HG02840 (cell line): Measurements from ENCODE around the gene ACP6.
"Not testable (repeated sequence)": the region's sequence is repeated elsewhere in the genome, so short reads cannot be mapped to it uniquely, and the experiment has no call there.

ENCODE experiments used
- ATAC-seq: cut with Tn5 transposase; IDR thresholded peaks from one replicate; pipeline ENCODE4 v1.9.1; 2021; ENCODE audit warnings: mild to moderate bottlenecking, moderate library complexity, moderate number of reproducible peaks; ENCODE audit not compliant: unreplicated experiment, low FRiP score

ACP6 gene

DNA sequence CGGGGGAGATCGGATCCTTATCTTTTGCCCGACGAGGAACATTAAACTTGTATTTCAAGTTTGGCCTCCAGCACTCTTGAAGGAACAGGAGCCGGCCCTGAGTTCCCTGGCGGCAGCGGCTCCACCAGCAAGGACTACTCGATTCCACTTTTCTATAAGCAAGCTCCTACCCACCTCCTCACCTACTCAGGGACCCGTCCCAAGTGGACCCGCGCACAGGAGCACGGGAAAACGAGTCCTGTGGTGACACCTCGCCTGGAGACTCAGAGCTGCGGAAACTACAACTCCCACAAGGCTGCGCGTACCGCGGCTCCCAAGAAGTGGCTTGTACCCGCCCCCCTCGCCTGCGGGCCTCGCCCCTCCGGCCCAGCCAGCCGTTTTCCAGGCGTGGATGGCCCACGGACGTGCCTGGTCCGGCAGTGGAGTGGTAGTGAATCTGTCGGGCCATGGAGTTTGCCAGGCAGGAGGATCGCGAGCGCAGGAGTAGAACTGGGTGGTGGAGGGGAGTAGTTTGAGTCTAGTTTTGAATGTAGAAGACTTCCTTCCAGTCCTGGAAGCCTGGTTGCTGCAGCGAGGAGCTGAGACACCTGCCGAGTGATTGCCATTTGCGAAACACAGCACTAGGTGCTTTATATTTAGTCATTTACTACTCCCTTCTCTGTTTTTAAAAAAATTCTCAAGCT lies at the start of gene ACP6:
Gene ACP6 (minus strand): TSS at position 206 of the 683 bp plus-strand sequence. CDS start 476 bp downstream, outside the sequence.
- peak; percentile 90 for ATAC-seq

DNA sequence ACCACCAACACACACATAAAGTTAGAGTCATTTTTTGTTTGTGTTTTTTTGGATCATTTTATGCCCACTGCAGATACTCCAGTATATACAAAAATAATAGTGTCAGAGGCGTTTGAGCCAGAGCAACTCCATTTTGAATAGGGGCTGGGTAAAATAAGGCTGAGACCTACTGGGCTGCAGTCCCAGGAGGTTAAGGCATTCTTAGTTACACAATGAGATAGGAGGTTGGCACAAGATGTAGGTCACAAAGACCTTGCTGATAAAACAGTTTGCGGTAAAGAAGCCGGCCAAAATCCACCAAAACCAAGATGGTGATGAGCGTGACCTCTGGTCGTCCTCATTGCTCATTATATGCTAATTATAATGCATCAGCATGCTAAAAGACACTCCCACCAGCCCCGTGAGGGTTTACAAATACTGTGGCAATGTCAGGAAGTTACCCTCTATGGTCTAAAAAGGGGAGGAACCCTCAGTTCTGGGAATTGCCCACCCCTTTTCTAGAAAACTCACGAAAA lies 49.4 kb upstream of the ACP6 start:
- no peak for ATAC-seq

DNA sequence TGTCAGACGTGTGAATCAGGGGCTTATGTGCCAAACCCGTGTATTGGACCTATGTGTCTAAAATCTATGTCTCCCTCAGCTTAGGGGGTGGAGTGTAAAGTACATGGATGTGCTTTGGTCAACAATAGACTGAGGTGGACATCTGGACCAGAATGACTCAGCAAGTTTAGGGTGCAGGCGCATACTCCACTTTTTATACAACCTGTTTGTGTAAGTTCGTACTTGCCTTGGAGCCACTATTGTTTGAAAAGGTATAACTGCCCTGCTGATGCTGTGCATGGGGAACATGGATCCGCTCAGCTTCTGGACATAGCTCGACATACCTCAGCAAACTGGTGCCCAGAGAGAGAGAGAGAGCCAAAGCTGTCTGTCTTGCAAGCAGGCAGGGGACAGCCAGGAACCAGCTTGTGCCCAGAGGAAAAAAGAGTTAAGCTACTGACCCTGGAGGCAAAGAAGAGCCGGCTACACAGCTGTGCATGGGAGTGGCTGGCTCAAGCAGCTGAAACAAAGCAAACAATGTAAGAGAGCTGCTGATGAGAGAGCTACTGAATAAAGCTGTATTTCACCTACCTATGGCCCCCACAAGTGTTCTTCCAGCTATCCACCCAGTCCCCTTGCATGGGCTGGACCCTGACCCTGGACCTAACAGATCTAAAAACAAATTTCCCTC lies 48.8 kb upstream of the ACP6 start:
- ATAC-seq: no peak

DNA sequence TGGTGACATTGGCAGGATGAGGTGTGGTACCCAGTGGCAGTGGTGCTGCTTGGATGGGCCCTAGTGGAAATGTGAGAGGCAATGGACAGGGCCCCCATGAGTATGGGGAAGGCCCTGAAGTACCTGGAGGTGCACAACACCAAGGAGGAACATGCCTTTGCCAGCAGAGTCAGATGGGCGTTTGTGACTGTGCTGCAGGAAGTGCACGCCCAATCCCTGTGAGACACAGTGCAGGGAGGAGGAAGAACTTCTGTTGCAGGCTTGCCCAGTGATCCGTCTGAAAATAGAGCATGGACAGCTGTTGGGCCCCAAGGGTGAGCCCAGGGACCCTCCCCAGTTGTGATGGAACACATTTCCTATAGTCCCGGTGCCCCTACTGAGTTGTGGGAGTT lies 47.4 kb upstream of the ACP6 start:
- no peak for ATAC-seq

DNA sequence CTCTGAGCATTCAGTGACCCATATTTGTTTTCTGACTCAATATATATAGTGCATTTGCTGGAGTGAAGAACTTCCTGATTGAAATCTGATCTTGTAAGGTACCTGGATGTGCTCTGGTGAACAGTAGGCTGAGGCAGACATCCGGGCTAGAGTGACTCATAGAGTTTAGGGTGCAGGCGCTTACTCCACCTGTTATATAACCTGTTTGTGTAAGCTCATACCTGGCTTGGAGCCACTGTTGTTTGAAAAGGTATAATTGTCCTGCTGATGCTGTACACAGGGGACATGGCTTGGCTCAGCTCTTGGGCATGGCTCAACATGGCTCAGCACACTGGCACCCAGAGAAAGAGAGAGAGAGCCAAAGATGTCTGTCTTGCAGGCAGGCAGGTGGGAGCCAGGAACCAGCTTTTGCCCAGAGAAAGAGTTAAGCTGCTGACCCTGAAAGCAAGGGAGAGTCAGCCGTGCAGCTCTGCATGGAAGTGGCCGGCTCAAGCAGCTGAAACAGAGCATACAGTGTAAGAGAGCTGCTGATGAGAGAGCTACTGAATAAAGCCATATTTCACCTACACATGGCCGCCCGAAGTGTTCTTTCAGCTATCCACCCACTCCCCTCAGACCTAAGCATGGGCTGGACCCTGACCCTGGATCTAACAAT lies 46.9 kb upstream of the ACP6 start:
- ATAC-seq: no peak

DNA sequence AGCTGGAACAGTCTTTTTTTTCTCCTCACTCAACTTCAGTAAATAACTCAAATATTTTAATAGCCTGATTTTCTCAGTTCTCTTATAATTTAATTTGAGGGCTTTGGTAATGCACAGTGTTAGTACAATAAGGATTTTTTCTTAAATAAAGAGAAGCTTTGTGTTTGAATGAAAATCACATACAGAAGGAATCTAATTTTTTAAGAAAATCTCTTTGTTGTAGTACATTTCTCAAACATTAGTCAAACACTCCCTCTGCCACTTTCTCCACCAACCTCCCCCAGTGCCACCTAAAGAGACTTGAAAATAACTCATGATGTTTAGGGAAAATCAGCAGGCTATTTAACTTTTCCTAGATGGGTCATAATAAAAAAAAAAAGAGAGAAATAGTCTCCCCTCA lies 42.3 kb upstream of the ACP6 start:
- no peak for ATAC-seq

DNA sequence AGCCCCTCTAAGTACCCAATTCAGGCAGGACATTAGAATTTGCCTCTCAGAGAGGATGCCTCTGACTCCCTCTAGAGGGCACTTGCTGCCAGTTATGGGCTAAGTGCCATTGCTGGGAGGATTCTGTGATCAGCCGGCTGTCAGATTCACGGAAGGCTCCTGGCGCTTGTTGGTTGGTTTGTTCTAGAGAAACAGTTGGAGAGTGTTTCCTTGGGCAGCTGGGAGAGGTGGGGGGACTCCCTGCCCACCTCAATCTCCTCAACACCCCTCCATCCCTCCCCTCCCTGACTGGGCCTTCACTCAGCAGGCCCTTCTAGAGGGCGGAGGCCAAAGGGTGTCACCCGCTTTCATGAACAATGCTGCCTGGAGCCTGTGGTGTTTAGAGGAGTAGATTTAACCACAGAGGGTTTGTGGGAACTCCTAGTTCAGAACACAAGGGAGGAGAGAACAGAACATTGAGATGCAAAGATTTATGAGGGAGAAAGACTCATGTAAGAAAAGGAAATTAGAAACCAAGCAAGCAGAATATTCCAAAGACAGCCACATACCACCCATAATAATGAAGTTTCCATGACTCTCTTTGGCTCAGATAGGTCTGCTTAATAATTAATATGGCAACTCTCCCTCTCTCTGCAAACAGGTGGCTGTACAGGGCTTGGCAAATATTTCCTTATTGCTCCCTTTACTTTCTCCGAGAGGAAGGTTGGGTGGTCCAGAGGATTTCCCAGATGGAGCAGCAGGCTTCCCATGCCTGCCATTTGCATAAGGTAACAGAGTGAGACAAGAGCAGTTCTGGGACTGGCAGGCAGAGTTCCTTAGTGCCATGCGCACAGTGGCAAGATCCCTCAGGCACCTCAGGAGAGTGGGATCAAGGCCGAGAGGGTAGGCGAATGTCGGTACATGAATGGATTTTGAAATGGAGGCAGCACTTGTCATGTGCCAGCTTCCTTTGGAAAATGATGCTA lies 30.0 kb upstream of the ACP6 start:
- ATAC-seq: no peak

DNA sequence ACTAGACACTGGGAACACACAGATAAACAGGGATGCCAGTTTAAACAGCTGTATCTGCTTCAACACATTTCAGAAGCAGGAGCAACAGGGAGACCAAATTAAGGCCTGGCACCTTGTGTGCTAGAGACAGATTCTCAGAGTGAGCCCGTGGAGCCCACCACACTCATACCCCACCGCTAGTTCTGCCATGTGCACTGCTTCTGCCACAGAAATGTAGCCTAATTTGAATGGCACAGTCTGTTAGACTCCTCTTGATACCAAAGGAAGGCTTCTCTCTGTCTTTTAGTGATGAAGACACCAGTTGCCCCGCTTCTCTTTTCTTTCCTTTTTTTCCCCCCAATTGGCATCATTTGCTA lies 29.3 kb upstream of the ACP6 start:
- no peak for ATAC-seq

DNA sequence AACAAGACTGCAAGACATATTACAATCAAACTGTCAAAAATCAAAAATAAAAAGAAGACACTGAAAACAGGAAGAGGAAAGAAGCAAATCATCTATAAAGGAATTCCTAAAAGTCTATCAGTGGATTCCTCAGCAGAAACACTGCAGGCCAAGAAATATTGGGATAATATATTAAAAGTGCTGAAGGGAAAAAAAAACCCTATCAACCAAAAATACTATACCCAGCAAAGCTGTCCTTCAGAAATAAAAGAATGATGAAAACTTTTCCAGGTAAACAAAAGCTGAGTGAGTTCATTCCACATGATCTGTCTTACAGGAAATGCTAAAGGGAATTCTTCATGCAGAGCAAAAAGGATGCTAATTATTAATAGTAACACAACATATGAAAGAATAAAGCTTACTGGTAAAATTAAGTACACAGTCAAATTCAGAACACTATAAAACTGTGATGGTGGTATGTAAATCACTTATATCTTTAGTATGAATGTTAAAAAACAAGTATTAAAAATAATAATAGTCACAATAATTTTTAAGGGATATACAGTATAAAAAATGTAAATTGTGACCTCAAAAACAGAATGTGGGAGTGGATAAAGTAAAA lies 12.9 kb upstream of the ACP6 start:
- no peak for ATAC-seq

DNA sequence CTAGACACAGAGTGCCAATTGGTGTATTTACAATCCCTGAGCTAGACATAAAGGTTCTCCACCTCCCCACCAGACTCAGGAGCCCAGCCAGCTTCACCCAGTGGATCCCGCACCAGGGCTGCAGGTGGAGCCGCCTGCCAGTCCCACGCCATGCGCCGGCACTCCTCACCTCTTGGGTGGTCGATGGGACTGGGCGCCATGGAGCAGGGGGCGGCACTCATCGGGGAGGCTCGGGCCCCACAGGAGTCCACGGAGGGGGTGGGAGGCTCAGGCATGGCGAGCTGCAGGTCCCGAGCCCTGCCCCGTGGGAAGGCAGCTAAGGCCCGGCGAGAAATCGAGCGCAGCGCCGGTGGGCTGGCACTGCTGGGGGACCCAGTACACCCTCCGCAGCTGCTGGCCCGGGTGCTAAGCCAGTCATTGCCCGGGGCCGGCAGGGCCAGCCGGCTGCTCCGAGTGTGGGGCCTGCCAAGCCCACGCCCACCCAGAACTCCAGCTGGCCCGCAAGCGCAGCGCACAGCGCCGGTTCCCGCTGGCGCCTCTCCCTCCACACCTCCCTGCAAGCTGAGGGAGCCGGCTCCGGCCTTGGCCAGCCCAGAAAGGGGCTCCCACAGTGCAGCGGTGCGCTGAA lies 10.4 kb upstream of the ACP6 start:
- ATAC-seq: not testable (repeated sequence)

DNA sequence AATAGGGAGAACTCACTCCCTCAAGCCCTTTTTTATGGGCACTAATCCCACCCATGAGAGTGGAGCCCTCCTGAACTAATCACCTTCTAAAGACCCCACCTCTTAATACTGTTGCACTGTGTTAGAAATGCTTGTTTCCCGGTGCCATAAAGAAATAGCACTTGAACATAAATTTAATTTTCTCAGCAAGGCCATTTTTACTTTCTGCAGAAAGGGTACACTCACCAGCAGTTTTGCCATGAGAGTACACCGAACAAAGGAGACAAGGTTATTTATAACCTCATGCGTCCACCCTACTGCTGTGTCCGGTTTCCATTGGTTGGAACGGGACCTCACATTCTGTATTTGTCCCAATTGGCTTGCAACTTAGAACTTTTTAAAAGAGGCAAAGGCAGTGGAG lies 7.4 kb upstream of the ACP6 start:
- not testable (repeated sequence) for ATAC-seq

DNA sequence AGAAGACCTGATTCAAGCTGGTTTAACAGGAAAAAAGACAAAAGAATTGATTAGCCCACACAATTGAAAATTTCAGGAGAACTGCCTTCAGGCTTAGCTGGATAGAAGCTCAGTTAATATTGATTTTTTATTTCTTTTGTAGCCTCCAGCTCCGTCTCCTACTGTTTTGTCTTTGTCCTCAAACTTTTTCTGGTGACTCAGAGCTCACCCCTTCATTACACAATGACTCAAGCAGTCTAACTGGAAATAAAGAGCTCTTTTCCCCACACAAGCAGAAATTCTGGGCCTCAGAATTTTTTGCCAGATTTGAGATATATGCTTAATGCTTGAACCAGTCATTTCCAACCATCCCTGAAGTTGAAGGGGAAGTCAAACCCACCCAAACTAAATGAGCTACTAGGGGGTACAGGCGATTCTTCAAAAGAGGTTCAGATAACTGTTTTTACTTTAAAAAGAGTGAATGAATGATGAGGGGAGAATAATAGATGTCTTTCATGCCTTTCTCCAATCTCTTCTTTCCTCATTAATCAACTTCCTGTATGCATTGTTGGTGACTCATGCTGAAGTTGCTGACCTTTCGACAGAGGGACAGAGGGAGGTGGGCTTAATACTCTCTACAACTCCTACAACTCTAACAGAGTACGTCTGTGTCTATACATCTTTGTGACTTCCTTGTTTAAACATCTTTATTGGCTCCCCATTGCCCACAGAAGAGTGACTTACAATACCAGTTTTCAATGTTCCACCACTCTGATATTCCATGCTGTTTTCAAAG lies 6.2 kb upstream of the ACP6 start:
- ATAC-seq: no peak

DNA sequence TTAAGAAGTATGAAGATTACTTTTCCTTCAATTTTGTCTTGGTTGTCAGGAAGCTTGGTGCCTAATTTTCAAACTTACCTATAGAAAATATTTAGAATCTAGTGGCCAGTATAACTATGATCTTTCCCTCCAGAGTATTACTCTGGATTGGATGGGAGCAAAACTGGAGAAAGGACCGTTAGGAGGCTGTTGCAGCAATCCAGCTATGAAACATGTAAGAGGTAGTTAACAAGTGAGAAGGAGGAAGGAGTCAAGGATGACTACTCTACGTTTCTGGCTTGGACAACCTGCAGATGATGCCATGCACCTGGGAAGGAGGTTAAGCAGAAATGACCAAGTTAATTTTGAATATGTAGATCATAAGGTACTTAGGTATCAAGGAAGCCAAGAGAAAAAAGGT lies 3.5 kb upstream of the ACP6 start:
- no peak for ATAC-seq

DNA sequence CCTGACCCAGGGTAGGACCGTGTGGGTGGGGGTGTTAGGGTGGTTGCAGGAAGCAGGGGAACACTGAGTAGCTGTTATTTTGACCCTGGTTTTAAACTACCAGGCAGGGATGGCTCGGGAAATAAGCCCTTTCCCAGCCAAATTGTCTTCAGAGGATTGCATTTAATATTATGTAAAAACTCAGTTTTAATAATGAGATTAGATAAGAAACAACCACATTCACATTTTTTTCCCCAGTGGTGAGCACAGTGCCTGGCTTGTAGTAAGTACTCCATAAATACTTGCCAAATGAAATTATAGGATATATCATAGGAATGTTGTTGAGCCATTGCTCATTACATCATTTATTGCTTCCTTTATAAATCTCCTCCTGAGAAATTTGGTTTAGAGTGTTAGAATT lies 3.1 kb upstream of the ACP6 start:
- ATAC-seq: no peak

DNA sequence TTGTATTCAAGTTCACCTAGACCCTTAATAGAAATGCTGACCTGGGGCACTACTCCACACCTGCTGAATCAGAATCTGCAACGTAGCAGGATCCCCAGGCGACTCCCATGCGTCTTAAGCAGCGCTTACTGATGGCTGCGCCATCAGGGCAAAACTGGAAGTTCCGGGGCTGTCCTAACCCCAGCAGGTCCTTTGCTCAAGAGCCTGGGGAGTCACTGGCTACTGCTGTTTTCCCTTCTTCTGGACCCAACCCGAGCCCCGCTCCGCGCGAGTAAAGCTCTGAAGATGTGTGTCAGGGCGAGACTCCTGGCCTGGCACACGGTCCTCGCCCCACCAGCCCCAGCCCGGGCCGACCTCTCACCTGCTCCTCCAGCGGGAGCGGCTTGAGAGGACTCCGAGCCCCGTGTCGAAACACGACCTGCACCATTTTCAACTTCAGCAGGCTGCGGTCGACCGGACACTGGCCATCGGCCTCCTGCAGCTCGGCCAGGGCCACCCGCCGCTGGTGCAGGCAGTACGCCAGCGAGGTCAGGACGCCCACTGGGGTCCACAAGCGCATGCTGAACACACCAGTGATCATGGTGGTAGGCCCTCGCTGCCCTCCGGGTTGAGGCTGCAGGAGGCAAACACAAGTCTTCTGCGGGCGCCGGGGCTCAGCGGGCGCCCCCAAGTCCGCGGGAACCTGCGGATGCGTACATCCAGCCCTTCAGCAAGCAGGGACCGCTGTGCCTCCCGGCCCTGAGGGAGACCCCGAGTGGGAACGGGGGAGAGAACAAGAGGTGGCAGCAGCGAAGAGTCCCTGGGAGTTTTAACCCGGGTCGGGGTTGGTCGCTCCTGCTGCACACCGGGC lies 630 bp downstream of the ACP6 start:
- ATAC-seq: peak; percentile 38

DNA sequence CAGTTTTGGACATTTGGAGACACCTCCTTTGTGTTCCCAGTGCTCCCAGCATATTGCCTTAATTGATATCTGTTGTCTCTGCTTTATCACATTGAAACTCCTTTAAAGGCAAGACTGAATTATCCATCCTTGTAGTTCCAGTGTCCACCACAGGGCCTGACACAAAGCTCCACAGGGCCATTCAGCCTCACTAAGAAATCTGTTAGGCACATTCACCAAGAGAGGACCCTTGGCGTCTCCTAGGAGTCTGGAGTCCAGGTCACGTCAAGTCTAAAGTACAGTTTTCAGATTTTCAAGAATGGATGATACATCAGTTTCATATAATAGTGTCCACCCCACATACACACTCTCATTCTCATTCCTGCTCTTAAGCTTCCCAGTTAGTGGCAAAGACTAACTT lies 4.8 kb downstream of the ACP6 start:
- ATAC-seq: no peak

DNA sequence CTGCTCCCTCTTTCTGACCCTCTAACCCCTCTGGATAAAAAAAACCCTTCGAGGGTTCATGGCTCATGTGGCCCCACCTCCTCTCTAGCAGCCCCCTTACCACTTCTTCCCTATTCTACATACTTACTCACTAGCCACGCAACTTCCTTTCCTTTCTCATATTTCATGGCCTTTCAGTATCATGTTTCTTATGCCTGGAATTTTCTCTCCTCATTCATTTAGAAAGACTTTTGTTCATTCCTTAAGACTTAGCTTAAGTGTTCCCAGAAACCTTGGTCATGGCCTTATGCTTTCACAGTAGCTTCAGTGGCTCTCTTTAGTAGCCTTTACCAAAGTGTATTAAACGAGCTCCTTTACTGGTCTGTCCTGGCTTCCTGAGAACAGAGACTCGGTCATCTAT lies 6.1 kb downstream of the ACP6 start:
- ATAC-seq: no peak

DNA sequence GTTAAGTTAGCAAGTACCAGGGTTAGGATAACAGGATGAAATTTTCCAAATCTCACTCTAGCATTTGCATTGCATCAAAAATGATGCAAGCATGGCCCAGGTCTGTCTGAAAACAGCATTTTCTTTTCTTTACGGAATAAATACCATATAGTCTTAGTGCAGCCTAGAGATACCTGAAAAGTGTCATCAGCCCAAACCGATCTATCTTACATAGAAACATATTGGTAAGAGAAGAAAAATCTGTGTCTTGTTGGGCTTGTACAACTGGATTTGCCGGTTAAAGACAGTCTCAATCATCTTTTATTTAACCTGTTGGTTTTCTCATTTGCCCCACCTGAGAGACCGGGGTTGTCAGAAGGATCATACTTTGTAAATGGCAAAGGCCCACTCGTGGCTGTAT lies 15.8 kb downstream of the ACP6 start:
- no peak for ATAC-seq
